Esophagus squamous epithelium (tissue), 5 donors: ENCODE data around the gene PKIG. TPM values are rescaled to one million over a fixed set of nuclear protein-coding genes. Genes with fewer than 3 reads are reported as not detected.

Experiments
- DNase-seq: peaks from one replicate; lab custom pipeline; 2025; lab: John Stamatoyannopoulos, UW
- H3K27ac ChIP-seq, 4 donors: fragments of 200-600 bp; sonication (generic); one replicate each; pipeline ENCODE4 v1.5.1; 2016 to 2019; ENCODE audit warnings: mild to moderate bottlenecking in 1 of 4
- H3K27me3 ChIP-seq, 4 donors: fragments of 200-600 bp; sonication (generic); 1 replicate in 3 of 4; 2 replicates in 1 of 4; pipeline versions ENCODE4 v1.5.1 to v1.6.0; 2017 to 2021; ENCODE audit warnings: antibody characterized with exemption in 1 of 4
- H3K36me3 ChIP-seq, 3 donors: fragments of 200-600 bp; sonication (generic); one replicate each; pipeline ENCODE4 v1.5.1; 2016 to 2019
- H3K4me1 ChIP-seq, 3 donors: fragments of 200-600 bp; sonication (generic); one replicate each; pipeline ENCODE4 v1.5.1; 2017 to 2019
- H3K4me3 ChIP-seq, 4 donors: fragments of 200-600 bp; sonication (generic); 1 replicate in 3 of 4; 2 replicates in 1 of 4; pipeline ENCODE4 v1.5.1; 2016 to 2019; ENCODE audit warnings: mild to moderate bottlenecking in 2 of 4, moderate library complexity in 1 of 4
- H3K9me3 ChIP-seq, 3 donors: fragments of 200-600 bp; sonication (generic); one replicate each; pipeline ENCODE4 v1.5.1; 2016 to 2019
- CTCF ChIP-seq, 6 experiments: fragments of 450-650 bp in 4 of 6; fragments of 200-600 bp in 2 of 6; sonication (generic) in 2 of 6; IDR thresholded peaks; one replicate each; pipeline ENCODE4 v1.5.1; 2016 to 2019; ENCODE audit warnings: antibody characterized with exemption in 6 of 6, mild to moderate bottlenecking in 4 of 6, moderate library complexity in 4 of 6
- POLR2A ChIP-seq, 4 donors: fragments of 450-650 bp; IDR thresholded peaks; one replicate each; pipeline ENCODE4 v1.6.1; 2017; ENCODE audit warnings: antibody characterized with exemption in 4 of 4, mild to moderate bottlenecking in 4 of 4, moderate library complexity in 3 of 4
- WGBS, 2 donors: methylation state at CpG; one replicate each; pipeline ENCODE4 v1.1.5; 2018; 5-methylcytosine and 5-hydroxymethylcytosine counted together
- intact Hi-C: fragments of 100-400 bp; cut with DNase I; formaldehyde crosslinking; loops from one replicate; pipeline ENCODE4 v1.15.0; 2022
- total RNA-seq, 4 donors: library from RNA; depleted of rRNA; stranded (reverse); fragments of >200 nt; gene quantifications; one replicate each; pipeline ENCODE4 v1.1.0, GENCODE V29; 2016
- donor health status: DM: yes; HTN: yes; CAD: no.

The PKIG gene
- total RNA-seq, 4 donors from 2014 or later = 11.0 to 80.1 (median 19.4) TPM

- Histone ChIP-seq H3K27me3 (no peaks in the 10 kb centered on the region), H3K36me3 (peaks cover 7 to 97% (median 15%) of the 10 kb centered on the region in 3 donors), H3K4me3 (no peak overlapping the region), H3K9me3 (peaks cover 0 to 10% (median 6%) of the 10 kb centered on the region in 3 donors), H3K27ac (no peak overlapping the region), H3K4me1 (peaks cover 8 to 24% (median 21%) of the 10 kb centered on the region in 3 donors)
- intact Hi-C loops = no loop called here
- TF ChIP-seq CTCF (IDR thresholded peaks at IDR 0.05) (no peak), POLR2A (IDR thresholded peaks at IDR 0.05) (no peak)
- DNase-seq = no peak
- 95% methylated on average over 3 of the region's 5 CpGs; no CpG with 5 or more reads in 1 of the 2 donors for WGBS, 2 donors
Observed at GRCh38 chr20:44620030-44620429, 37.7 kb downstream of the PKIG start.

DNA sequence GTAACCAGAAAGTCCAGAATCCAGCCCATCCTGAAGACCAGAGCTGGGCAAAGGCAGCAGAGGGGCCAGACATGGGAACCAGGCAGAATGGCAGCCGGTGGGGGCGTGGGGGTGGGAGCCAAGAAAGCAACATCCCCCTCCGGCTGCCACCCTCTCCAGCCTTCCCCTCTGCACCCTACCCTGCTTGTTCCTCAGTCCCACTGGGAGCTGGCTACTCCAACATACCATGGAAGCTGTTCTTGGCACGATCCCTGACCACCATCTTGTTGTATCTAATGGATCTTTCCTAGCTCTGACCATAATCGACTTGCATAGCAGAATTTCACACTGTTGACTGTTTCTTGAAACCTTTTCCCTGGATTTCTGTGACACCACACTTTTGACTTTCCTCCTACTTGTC lies 38.9 kb downstream of the PKIG start:
- WGBS, 2 donors = 92 to 94% methylated on average over 4 of the region's 5 CpGs
- TF ChIP-seq POLR2A (IDR thresholded peaks at IDR 0.05) = no peak
- no peak for TF ChIP-seq CTCF (IDR thresholded peaks at IDR 0.05)
- Histone ChIP-seq H3K27ac (no peak overlapping the region), H3K4me3 (no peak overlapping the region), H3K27me3 (no peaks in the 10 kb centered on the region), H3K4me1 (peaks cover 0 to 11% (median 8%) of the 10 kb centered on the region in 3 donors), H3K36me3 (peaks cover 7 to 86% (median 15%) of the 10 kb centered on the region in 3 donors), H3K9me3 (peaks cover 0 to 10% (median 6%) of the 10 kb centered on the region in 3 donors)
- intact Hi-C loops = no loop called here
- no peak for DNase-seq

DNA sequence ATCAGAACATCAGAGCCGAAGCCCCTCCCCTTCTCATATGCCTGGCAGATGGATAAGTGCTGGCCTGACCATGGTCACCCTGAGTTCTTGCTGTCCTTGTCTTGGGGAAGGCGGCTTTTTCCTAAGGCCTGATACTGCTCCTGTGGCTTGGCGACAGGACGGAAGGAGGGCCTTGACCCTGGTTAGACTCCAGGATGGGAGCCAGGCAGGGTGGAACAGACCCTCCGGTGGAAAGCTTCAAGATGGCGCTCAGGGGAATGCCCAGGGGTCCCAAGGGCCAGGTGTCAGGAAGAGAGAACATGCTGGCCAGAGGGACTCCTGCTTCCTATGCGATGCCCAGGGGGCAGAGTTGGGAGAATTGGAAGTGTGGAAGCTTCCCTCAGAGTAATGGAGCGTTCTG lies 39.6 kb downstream of the PKIG start:
- H3K27me3 ChIP-seq = no peaks in the 10 kb centered on the region
- DNase-seq = no peak
- peaks cover 0 to 10% (median 6%) of the 10 kb centered on the region in 3 donors for H3K9me3 ChIP-seq
- peaks cover 7 to 86% (median 15%) of the 10 kb centered on the region in 3 donors for H3K36me3 ChIP-seq
- intact Hi-C loops = no loop called here
- TF ChIP-seq CTCF (IDR thresholded peaks at IDR 0.05) (no peak), POLR2A (IDR thresholded peaks at IDR 0.05) (no peak)
- no peak overlapping the region for H3K4me3 ChIP-seq
- H3K4me1 ChIP-seq = peaks cover 0 to 5% (median 2%) of the 10 kb centered on the region in 3 donors
- WGBS, 2 donors = 87 to 100% methylated on average over 1 to 3 of the region's 8 CpGs
- H3K27ac ChIP-seq = no peak overlapping the region

DNA sequence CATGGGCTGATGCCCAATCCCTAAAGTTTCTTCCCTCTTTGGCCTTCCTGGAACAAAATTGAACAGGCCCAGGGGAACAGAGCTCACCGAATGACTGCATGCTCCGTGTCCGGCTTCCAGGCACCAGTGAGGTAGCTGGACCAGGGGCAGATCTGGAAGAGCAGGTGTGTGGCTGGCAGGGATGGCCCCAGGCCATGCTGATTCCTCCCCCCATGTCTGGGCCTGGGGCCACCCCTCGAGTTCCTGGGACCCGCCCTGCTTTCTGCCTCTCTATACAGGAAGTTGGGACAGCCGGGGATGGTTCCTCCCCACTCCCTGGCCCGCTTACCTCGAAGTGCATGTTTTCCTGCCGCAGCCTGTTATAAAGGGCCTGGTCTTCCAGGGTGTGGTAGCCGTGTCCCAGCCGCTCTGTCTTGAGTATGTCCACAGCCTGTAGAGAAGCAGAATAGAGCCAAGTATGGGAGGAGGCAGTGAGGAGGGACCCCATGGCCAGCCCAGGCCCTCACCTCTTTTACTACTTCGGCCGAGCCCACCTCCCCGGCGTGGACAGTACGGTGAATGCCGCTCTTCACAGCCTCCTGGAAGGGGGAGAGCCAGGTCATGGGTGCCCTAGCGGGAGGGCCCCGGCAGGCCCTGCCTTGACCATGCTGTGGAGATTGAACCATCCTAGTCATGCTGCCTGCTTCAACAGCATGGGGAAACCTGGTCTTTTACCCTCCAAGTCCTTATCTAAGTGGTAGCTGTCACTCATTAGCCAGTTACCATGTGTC lies 40.3 kb downstream of the PKIG start:
- H3K4me1 ChIP-seq = no peaks in the 10 kb centered on the region
- no peak overlapping the region for H3K4me3 ChIP-seq
- peaks cover 0 to 10% (median 6%) of the 10 kb centered on the region in 3 donors for H3K9me3 ChIP-seq
- DNase-seq = no peak
- no peak overlapping the region for H3K27ac ChIP-seq
- 92 to 93% methylated on average over 14 to 17 of the region's 19 CpGs for WGBS, 2 donors
- intact Hi-C loops = no loop called here
- TF ChIP-seq POLR2A (IDR thresholded peaks at IDR 0.05) = no peak
- TF ChIP-seq CTCF (IDR thresholded peaks at IDR 0.05) = no peak
- peaks cover 7 to 84% (median 15%) of the 10 kb centered on the region in 3 donors for H3K36me3 ChIP-seq
- no peaks in the 10 kb centered on the region for H3K27me3 ChIP-seq

- TF ChIP-seq POLR2A (IDR thresholded peaks at IDR 0.05) (no peak), CTCF (IDR thresholded peaks at IDR 0.05) (no peak)
- Histone ChIP-seq H3K27ac (no peak overlapping the region), H3K9me3 (peaks cover 0 to 10% (median 6%) of the 10 kb centered on the region in 3 donors), H3K27me3 (no peaks in the 10 kb centered on the region), H3K36me3 (peaks cover 7 to 82% (median 12%) of the 10 kb centered on the region in 3 donors), H3K4me1 (no peaks in the 10 kb centered on the region), H3K4me3 (no peak overlapping the region)
- WGBS, 2 donors = 100% methylated on average over 1 of the region's 4 CpGs
- DNase-seq = no peak
- intact Hi-C loops = no loop called here
Observed at GRCh38 chr20:44624152-44624551, 41.8 kb downstream of the PKIG start.
